Spinal cord (tissue), 10 donors: Measurements from ENCODE around the gene DNAJB7. TPM values are rescaled to one million over a fixed set of nuclear protein-coding genes. Genes with fewer than 3 reads are reported as not detected.
"Not testable (repeated sequence)": the region's sequence is repeated elsewhere in the genome, so short reads cannot be mapped to it uniquely, and the experiment has no call there.

Experiments used
- DNase-seq, 6 donors: peaks; one replicate each; pipeline versions ENCODE4 v3.0.0 to v3.0.0-alpha.2; 2013 to 2015; ENCODE audit warnings: low spot score in 6 of 6, low read depth in 4 of 6
- H3K27ac ChIP-seq: one replicate; pipeline ENCODE4 v1.5.1; 2013; ENCODE audit warnings: low read depth, low read length, control low read depth
- H3K27me3 ChIP-seq: one replicate; pipeline ENCODE4 v1.6.1; 2013; ENCODE audit warnings: low read length; ENCODE audit not compliant: control insufficient read depth, insufficient read depth
- H3K36me3 ChIP-seq: one replicate; pipeline ENCODE4 v1.6.1; 2013; ENCODE audit warnings: low read length; ENCODE audit not compliant: control insufficient read depth, insufficient read depth
- H3K4me1 ChIP-seq: one replicate; pipeline ENCODE4 v1.6.1; 2013; ENCODE audit warnings: low read length; ENCODE audit not compliant: control insufficient read depth, insufficient read depth
- H3K4me3 ChIP-seq: one replicate; pipeline ENCODE4 v1.5.1; 2013; ENCODE audit warnings: low read depth, low read length, control low read depth
- H3K9me3 ChIP-seq: one replicate; pipeline ENCODE4 v1.6.1; 2013; ENCODE audit warnings: low read length; ENCODE audit not compliant: control insufficient read depth, insufficient read depth
- WGBS: methylation state at CpG from one replicate; pipeline ENCODE4 v1.1.5; 2013; ENCODE audit warnings: missing lambda C conversion rate; ENCODE audit not compliant: insufficient coverage; 5-methylcytosine and 5-hydroxymethylcytosine counted together
- polyA plus RNA-seq, 2 donors: library from polyadenylated mRNA; unstranded; fragments of 120-200 nt; gene quantifications; one replicate each; pipeline ENCODE4 v1.2.1, GENCODE V29; 2013; ENCODE audit not compliant: insufficient read length in 2 of 2
- total RNA-seq, 2 donors: library from RNA; depleted of rRNA in 1 of 2; stranded (reverse); fragments of 120-200 nt in 1 of 2; fragments of >200 nt in 1 of 2; gene quantifications; one replicate each; pipeline versions ENCODE4 v1.2.3 to v1.2.4, GENCODE V29; 2013 to 2014
- donor health status: healthy.

DNAJB7 gene
- total and polyA plus RNA-seq, 4 donors = 0.97 to 1.2 TPM; not detected in 2

DNA sequence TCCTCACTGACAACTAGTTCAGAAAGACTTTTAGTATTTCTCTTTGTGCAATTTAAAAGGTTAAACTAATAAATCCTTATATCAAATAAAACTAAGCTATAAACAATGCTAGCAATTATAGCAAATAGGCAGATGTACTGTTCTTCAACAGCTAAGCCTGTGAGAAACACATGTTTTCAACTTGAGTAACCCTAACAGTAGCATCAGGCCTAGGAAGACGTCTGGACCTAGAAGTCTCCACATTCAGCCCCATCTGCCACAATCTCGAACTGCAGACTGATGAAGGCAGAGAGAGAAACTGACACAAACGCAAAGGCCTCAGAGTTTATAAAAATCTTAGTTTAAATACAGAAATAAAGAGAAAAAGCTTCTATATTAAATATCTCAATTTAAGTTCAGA lies 8.0 kb downstream of the DNAJB7 start:
- Histone ChIP-seq H3K4me3 (peak overlapping the region; percentile 5), H3K27ac (peak overlapping the region; percentile 47), H3K4me1 (peaks cover 9% of the 10 kb centered on the region), H3K9me3 (no peaks in the 10 kb centered on the region), H3K27me3 (no peaks in the 10 kb centered on the region), H3K36me3 (peaks cover 6% of the 10 kb centered on the region)
- no CpG with 5 or more reads among the region's 3 CpGs for WGBS
- DNase-seq = no peak

DNA sequence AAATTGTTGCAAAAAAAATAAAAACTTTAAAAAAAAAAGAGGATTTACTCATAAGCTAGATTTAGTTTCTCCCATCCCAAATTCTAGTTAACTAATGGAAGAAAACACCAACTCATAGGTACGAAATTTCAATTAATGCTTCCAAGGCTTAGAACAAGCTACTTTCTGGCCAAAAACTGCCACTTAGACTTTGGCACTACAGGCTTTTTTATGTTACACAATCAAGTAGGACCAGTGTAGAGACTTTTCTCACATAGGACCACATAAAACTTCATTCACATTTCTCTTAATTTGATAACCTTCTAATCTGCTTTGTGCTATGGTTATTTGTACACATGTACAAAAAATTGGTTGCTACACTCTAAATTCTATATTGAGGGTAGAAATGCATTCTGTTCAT lies 8.6 kb downstream of the DNAJB7 start:
- no peak overlapping the region for H3K4me3 ChIP-seq
- no peak for DNase-seq
- H3K27ac ChIP-seq = peak overlapping the region; percentile 47
- no CpG with 5 or more reads among the region's 1 CpG for WGBS
- H3K27me3 ChIP-seq = no peaks in the 10 kb centered on the region
- H3K4me1 ChIP-seq = peaks cover 9% of the 10 kb centered on the region
- peaks cover 8% of the 10 kb centered on the region for H3K36me3 ChIP-seq
- no peaks in the 10 kb centered on the region for H3K9me3 ChIP-seq

DNA sequence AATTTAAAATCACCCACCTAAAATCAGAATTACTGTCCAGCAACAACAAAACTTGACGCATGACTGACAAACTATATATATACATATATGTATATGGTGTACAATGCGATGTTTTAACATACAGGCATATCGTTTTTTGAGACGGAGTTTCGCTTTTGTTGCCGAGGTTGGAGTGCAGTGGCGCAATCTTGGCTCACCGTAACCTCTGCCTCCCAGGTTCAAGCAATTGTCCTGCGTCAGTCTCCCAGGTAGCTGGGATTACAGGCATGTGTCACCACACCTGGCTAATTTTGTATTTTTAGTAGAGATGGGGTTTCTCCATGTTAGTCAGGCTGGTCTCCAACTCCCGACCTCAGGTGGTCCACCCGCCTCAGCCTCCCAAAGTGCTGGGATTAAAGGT lies 16.1 kb downstream of the DNAJB7 start:
- WGBS = 100% methylated on average over 4 of the region's 11 CpGs
- not testable (repeated sequence) for H3K27me3 ChIP-seq, H3K27ac ChIP-seq, H3K9me3 ChIP-seq, H3K4me1 ChIP-seq, H3K4me3 ChIP-seq, DNase-seq
- peaks cover 46% of the 10 kb centered on the region for H3K36me3 ChIP-seq

DNA sequence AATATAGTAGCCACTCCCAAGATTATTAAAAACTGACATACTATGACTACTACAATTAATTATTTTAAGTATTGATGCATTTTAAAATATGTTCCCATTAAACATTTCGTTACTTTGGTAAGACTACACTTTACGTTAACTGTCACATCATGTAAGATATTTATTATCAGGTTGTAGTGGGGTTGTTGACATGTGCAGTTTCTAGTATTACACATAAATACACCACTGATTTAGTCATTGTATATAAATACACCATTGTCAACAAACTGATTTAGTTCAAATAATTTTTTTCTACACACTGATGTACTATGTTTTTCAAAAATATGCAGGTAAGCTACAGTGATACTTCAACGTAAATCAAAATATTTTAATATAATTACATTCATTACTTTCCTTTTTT lies 17.0 kb downstream of the DNAJB7 start:
- Histone ChIP-seq H3K36me3 (peaks cover 47% of the 10 kb centered on the region), H3K4me3 (no peak overlapping the region), H3K27me3 (no peaks in the 10 kb centered on the region), H3K27ac (no peak overlapping the region), H3K4me1 (no peaks in the 10 kb centered on the region), H3K9me3 (no peaks in the 10 kb centered on the region)
- no CpG with 5 or more reads among the region's 3 CpGs for WGBS
- no peak for DNase-seq

DNA sequence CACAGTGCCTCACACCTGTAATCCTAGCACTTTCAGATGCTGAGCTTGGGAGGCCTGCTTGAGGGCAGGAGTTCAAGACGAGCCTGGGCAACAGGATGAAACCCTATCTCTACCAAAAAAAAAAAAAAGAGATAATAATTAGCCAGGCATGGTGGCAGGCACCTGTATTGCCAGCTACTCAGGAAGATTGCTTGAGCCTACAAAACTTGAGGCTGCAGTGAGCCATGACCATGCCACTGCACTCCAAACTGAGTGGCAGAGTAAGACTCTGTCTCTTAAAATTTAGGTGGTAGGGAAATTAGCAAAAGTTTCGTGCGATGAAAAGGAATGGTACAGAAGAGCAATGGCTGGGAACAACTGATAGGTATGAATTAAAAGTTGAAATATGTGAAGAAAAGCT lies 23.4 kb downstream of the DNAJB7 start:
- Histone ChIP-seq H3K9me3 (no peaks in the 10 kb centered on the region), H3K36me3 (peaks cover 48% of the 10 kb centered on the region), H3K4me3 (no peak overlapping the region), H3K27ac (no peak overlapping the region), H3K27me3 (no peaks in the 10 kb centered on the region), H3K4me1 (no peaks in the 10 kb centered on the region)
- no CpG with 5 or more reads among the region's 3 CpGs for WGBS
- DNase-seq = no peak

DNA sequence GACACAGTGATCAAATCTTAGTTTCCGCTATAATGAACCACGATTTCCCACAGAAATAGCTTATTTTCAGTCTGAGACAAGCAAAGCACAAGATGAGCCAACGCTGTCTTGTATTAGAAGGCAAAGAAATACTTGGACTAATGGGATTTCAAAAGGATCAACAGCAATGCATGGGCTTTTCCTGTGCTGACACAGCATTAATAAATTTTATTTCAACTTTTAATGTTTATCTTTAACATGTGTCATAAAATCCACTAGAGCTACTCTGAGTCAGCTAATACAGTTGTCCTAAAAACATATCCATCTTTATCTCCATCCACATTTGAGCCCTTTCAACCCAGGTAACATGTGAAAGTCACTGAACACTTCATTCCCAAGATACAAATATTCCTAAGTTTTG lies 27.3 kb downstream of the DNAJB7 start:
- H3K27ac ChIP-seq = no peak overlapping the region
- no peak for DNase-seq
- no peaks in the 10 kb centered on the region for H3K4me1 ChIP-seq
- H3K27me3 ChIP-seq = no peaks in the 10 kb centered on the region
- WGBS = no CpG with 5 or more reads among the region's 3 CpGs
- H3K4me3 ChIP-seq = no peak overlapping the region
- peaks cover 44% of the 10 kb centered on the region for H3K36me3 ChIP-seq
- H3K9me3 ChIP-seq = no peaks in the 10 kb centered on the region

DNA sequence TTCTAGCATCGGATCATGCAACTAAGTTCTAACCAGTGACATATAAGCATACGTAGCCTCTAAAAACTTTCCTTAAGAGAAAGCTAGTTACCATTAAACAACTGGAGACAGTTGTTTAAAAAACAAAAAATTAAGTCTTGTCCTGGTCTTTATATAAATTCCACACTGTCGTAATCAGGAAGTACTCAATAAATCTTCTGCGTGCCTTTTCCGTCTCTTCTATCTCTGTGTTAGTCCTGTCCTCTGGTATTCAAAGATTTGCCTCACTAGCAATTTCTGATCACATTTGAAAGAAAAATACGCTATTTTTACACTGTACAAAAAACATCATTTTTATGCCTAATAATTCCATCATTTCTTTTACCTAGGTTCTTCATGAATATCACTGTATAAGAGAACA lies 32.8 kb downstream of the DNAJB7 start:
- Histone ChIP-seq H3K4me1 (no peaks in the 10 kb centered on the region), H3K27me3 (no peaks in the 10 kb centered on the region), H3K4me3 (no peak overlapping the region), H3K27ac (no peak overlapping the region), H3K36me3 (peaks cover 32% of the 10 kb centered on the region), H3K9me3 (no peaks in the 10 kb centered on the region)
- no peak for DNase-seq
- WGBS = 97% methylated on average over 3 of the region's 6 CpGs

DNA sequence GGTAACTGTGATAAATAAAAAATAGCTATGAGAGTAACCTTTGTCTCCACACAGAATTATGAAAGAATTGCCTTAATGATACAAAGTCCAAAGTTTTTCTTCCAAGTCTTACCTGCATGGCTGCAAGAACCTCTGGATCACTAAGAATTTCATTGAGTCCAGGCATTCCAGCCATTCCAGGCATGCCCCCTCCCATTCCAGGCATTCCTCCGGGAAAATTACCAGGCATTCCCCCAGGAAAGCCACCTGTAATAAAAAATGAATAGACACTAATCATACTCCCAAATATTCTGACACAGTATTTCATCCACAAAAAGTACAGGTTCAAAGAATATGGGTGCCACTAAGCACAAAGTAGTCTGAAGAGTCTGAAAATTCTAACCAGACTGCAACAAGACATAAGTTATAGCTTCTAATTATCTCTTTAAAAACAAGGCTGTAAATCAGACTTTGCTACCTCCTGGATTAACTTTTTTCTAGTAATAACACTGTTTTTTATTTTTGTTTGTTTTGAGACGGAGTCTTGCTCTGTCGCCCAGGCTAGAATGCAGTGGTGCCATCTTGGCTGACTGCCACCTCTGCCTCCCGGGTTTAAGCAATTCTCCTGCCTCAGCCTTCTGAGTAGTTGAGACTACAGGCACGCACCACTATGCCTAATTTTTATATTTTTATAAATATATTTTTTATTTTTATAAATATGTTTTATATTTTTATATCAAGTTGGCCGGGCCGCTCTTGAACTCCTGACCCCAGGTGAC lies 34.8 kb downstream of the DNAJB7 start:
- H3K4me3 ChIP-seq = no peak overlapping the region
- H3K36me3 ChIP-seq = peaks cover 23% of the 10 kb centered on the region
- H3K4me1 ChIP-seq = no peaks in the 10 kb centered on the region
- no CpG with 5 or more reads among the region's 7 CpGs for WGBS
- no peak overlapping the region for H3K27ac ChIP-seq
- H3K9me3 ChIP-seq = no peaks in the 10 kb centered on the region
- no peak for DNase-seq
- no peaks in the 10 kb centered on the region for H3K27me3 ChIP-seq

DNA sequence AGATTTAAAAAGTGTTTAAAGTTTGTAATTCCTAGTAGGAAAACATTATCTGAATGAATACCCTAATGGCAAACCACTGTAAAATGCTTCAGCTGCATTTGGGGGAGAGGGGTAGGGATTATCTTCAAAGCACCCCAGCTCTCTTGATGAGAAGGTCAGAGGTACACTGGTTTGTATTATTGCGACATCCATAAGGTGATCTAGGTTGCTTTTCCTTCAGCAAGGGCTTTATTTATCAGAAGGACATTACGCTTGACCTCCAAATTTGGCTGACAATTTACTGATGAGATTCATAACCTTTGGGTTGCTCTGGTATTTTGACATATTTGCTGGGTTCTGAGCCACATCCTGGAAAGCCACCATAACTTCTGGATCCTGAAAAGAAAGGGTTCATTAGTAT lies 35.6 kb downstream of the DNAJB7 start:
- not testable (repeated sequence) for H3K27ac ChIP-seq, H3K27me3 ChIP-seq, DNase-seq, H3K4me1 ChIP-seq, H3K9me3 ChIP-seq, H3K4me3 ChIP-seq
- peaks cover 20% of the 10 kb centered on the region for H3K36me3 ChIP-seq
- WGBS = 100% methylated on average over 1 of the region's 2 CpGs

DNA sequence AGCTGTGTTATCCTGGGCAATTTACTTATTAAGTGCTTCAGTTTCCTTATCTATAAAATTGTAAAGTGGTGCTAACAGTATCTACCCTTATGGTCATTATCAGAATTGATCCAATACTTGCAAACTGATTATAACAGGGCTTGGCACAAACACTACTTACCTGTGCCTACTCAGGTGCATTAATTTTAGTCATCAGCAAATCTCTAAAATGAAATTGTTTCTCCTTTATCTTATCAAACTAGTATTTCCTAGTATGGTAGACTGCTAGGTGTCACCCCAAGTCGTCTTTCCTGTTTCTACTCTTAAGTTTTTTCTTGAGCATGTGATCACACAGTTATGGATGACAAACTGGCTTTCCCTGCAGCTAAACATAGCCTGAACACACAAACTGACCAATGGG lies 38.5 kb downstream of the DNAJB7 start:
- WGBS = no CpG with 5 or more reads among the region's 1 CpG
- no peaks in the 10 kb centered on the region for H3K9me3 ChIP-seq
- H3K4me1 ChIP-seq = peaks cover 4% of the 10 kb centered on the region
- DNase-seq = no peak
- no peak overlapping the region for H3K27ac ChIP-seq
- H3K36me3 ChIP-seq = peaks cover 16% of the 10 kb centered on the region
- H3K27me3 ChIP-seq = no peaks in the 10 kb centered on the region
- H3K4me3 ChIP-seq = no peak overlapping the region
